DOHH2 (cell line): Measurements from ENCODE around the gene HPSE2.

Experiments used
- CTCF ChIP-seq: fragments of 200-600 bp; sonication (generic); IDR thresholded peaks from one replicate; pipeline ENCODE4 v1.5.1; 2014; ENCODE audit warnings: antibody characterized with exemption, mild to moderate bottlenecking, low read depth, low read length; ENCODE audit not compliant: poor library complexity, severe bottlenecking
- EZH2phosphoT487 ChIP-seq: fragments of 200-600 bp; sonication (generic); IDR thresholded peaks from 2 replicates; pipeline ENCODE4 v1.6.1; 2017; ENCODE audit warnings: borderline replicate concordance, mild to moderate bottlenecking, antibody characterized with exemption, low read length, moderate library complexity, mixed read lengths

- TF ChIP-seq CTCF (no peak), EZH2phosphoT487 (no peak)
Observed at GRCh38 chr10:98415731-98416119, 819.9 kb downstream of the HPSE2 start.
